ENCODE results near the gene THSD4. TPM values are rescaled to one million over a fixed set of nuclear protein-coding genes. Genes with fewer than 3 reads are reported as not detected.

The THSD4 gene
- total and polyA plus RNA-seq, 2 of the 8 experiments (the other 6 are each of a cell fraction or from before 2014, with no cell fraction given), result 2.5 to 6.2 TPM

DNA sequence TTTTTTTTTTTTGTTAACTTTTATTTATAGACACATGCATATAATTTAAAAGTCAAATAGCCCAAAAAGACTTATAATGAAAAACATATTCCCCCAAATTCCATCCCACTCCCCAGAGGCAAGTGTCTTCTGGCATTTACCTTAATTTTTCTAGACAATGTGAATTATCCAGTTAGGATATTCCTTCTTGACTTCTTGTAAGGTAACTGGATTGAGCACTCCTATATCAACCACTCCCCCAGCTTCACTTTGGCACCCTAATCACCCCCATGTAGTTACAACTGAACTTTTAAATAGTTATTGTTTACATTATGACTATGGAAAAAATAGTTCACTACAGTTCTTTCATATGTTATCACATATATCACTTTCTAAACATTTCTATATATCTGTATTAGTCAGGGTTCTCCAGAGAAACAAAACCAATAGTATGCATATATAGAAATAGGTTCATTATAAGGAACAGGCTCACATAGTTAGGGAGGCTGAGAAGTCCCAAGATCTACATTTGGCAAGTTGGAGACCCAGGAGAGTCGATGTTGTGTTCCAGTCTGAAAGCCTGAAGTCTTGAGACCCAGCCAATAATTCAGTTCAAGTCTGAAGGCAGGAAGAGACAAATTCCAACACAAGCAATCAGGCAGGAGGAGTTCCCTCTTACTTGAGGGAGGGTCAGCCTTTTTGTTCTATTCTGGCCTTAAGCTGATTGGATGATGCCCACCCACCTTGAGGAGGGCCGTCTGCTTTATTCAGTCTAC lies 175.8 kb downstream of the THSD4 start (continued):
- TF ChIP-seq, protein P1, sequence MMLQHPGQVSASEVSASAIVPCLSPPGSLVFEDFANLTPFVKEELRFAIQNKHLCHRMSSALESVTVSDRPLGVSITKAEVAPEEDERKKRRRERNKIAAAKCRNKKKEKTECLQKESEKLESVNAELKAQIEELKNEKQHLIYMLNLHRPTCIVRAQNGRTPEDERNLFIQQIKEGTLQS (IDR thresholded peaks at IDR 0.05; ENCODE audit: insufficient read depth, low read depth, low read length), result no peak
- TF ChIP-seq HDAC6 (IDR thresholded peaks at IDR 0.05; ENCODE audit: low read depth, low read length), result no peak
- TF ChIP-seq SP4 (IDR thresholded peaks at IDR 0.05; ENCODE audit: low read length), result no peak

Data from H1 (cell line).